GM13977 (cell line): ENCODE measurements around the gene KIF26B.

Source experiments
- DNase-seq: peaks from one replicate; pipeline ENCODE4 v3.0.0; 2012; ENCODE audit warnings: low spot score
- CTCF ChIP-seq: IDR thresholded peaks from 2 replicates; pipeline ENCODE4 v1.5.1; 2012; ENCODE audit warnings: mild to moderate bottlenecking, control low read depth; ENCODE audit not compliant: insufficient read depth; ENCODE audit errors: extremely low read depth, missing control alignments
- in situ Hi-C: fragments of 300-500 bp; cut with MboI; formaldehyde crosslinking; loops from one replicate; pipeline ENCODE4 v1.12.0; 2022; ENCODE audit warnings: low sequenced_read_pairs, low pct_unique_long_range_greater_than_20kb, mixed read lengths, inconsistent platforms; ENCODE audit not compliant: unreplicated experiment

The KIF26B gene

GRCh38 chr1:245448531-245448930 lies 293.7 kb downstream of the KIF26B start:
- TF ChIP-seq CTCF, result no peak
- in situ Hi-C loops, result no loop called here
- DNase-seq, result no peak

- in situ Hi-C loops, result no loop called here
- no peak for TF ChIP-seq CTCF
- no peak for DNase-seq
Observed at GRCh38 chr1:245448975-245449431, 294.2 kb downstream of the KIF26B start.

- in situ Hi-C loops, result no loop called here
- TF ChIP-seq CTCF, result no peak
- no peak for DNase-seq
Observed at GRCh38 chr1:245453541-245453940, 298.8 kb downstream of the KIF26B start.

GRCh38 chr1:245454051-245454450 lies 299.3 kb downstream of the KIF26B start:
- DNase-seq, result no peak
- TF ChIP-seq CTCF, result no peak
- in situ Hi-C loops, result no loop called here

GRCh38 chr1:245457562-245457961 lies 302.8 kb downstream of the KIF26B start:
- in situ Hi-C loops, result no loop called here
- no peak for DNase-seq
- TF ChIP-seq CTCF, result no peak

- TF ChIP-seq CTCF, result no peak
- DNase-seq, result no peak
- in situ Hi-C loops, result no loop called here
Observed at GRCh38 chr1:245458234-245458633, 303.4 kb downstream of the KIF26B start.

- in situ Hi-C loops, result no loop called here
- no peak for DNase-seq
- TF ChIP-seq CTCF, result no peak
Observed at GRCh38 chr1:245458761-245459174, 304.0 kb downstream of the KIF26B start.
